ENCODE results near the gene TOLLIP. TPM values are rescaled to one million over a fixed set of nuclear protein-coding genes. Genes with fewer than 3 reads are reported as not detected.
A peak's percentile ranks its signal among the peaks of the same experiment; 100 is the strongest.

The TOLLIP gene
- total RNA-seq, 1 donor from 2014 or later: 71.1 TPM

DNA sequence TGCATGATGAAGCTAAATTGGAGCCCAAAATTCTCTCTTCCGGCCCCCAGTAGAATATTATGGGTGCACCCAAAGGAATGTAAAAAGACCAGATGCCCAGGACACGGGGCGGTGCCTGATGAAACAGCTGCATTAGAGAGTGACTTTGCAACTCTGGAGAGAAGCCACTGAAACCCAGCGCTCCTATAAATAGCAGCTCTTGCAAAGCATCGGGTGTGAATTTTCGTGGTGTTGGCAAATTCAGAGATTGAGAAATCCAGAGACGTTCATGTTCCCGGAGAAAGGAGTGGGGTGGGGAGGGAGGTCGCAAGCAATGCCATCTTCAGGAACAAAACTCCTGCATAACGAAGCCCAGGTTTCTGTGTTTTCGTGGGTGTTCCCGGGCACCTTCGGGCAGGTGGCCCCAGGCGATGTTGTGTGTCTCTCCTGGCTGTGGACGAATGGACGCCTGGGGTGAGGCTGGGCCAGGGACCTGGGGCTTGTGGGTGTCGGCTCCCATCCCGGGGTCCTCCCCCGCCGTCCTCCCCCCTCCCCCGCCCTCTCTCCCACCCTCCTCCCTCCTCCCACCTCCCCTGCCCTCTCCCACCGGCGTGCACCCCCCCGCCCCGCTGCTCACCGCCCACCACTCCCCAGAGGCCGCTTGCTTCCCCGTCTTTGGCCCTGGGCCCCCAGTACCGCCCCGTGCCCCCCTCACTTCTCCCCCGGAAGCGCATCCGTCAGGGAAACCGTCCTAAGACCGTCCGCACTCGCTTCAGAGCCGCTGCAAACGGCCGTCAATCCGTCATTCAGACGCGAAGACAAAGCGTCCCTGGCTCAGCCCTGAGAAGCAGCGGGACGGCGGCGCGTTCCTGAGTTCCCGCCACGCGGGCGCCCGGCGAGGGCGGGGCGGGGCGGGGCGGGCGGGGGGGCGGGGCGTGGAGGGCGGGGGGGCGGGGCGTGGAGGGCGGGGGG, 26.7 kb upstream of the TOLLIP start:
- Histone ChIP-seq H3K36me3 (no peaks in the 10 kb centered on the region), H3K27me3 (no peaks in the 10 kb centered on the region), H3K4me1 (peaks cover 11% of the 10 kb centered on the region), H3K27ac (peak overlapping the region; percentile 70), H3K9me3 (no peaks in the 10 kb centered on the region), H3K4me3 (peak overlapping the region; percentile 46)
- intact Hi-C loops (cut with DNase I): no loop called here
- DNase-seq (no peak), ATAC-seq (peak; percentile 77)
- TF ChIP-seq, protein P1, sequence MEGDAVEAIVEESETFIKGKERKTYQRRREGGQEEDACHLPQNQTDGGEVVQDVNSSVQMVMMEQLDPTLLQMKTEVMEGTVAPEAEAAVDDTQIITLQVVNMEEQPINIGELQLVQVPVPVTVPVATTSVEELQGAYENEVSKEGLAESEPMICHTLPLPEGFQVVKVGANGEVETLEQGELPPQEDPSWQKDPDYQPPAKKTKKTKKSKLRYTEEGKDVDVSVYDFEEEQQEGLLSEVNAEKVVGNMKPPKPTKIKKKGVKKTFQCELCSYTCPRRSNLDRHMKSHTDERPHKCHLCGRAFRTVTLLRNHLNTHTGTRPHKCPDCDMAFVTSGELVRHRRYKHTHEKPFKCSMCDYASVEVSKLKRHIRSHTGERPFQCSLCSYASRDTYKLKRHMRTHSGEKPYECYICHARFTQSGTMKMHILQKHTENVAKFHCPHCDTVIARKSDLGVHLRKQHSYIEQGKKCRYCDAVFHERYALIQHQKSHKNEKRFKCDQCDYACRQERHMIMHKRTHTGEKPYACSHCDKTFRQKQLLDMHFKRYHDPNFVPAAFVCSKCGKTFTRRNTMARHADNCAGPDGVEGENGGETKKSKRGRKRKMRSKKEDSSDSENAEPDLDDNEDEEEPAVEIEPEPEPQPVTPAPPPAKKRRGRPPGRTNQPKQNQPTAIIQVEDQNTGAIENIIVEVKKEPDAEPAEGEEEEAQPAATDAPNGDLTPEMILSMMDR (IDR thresholded peaks at IDR 0.05): no peak

DNA sequence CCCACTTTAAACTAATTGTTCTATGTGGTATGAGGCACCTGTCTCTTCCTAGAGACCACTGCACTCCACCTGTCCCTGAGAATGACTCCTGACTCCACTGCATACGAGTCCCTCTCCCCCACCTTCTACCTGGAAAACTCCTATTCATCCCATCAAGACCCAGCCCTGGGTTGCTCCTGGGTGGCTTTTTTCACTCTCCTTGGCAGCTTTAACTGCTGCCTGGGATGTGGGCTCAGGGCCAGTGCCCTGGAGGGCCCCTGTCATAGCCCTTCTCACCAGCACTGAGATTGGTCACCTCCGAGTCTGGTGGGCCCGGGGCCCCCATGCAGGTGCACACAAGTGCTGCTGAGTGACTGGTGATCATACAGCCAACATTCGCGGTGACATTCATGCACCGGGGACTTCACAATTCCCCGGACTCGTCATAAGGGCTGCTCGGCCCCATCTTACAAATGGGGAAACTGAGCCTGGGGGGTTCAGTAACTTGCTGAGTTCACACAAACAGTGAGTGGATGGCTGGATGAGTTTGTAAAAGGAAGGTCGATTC, 25.9 kb upstream of the TOLLIP start:
- Histone ChIP-seq H3K27me3 (no peaks in the 10 kb centered on the region), H3K4me1 (peaks cover 11% of the 10 kb centered on the region), H3K9me3 (no peaks in the 10 kb centered on the region), H3K4me3 (peak overlapping the region; percentile 46), H3K27ac (no peak overlapping the region), H3K36me3 (no peaks in the 10 kb centered on the region)
- intact Hi-C loops (cut with DNase I): no loop called here
- DNase-seq: no peak
- TF ChIP-seq, protein P1 (IDR thresholded peaks at IDR 0.05): no peak
- no peak for ATAC-seq

DNA sequence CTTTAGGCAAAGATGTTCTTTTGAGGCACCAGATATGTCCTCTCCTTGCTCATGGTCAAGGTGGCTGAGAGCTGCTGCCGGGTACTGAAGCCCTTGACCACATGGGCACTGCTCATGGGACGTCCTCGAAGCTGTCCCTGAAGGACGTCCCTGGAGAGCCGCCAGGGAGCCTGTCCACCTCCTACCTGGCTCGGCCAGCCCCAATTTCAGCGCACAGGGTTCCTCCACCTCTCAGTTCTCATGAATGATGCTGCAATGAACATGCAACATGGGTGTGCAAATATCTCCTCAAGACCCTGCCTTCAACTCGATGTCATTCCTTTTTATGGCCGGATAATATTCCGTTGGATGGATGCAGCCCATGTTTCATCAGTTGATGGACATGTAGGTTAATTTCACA, 24.4 kb upstream of the TOLLIP start:
- Histone ChIP-seq H3K9me3 (no peaks in the 10 kb centered on the region), H3K4me1 (peaks cover 11% of the 10 kb centered on the region), H3K4me3 (no peak overlapping the region), H3K36me3 (no peaks in the 10 kb centered on the region), H3K27me3 (no peaks in the 10 kb centered on the region), H3K27ac (no peak overlapping the region)
- DNase-seq (no peak), ATAC-seq (no peak)
- TF ChIP-seq, protein P1 (IDR thresholded peaks at IDR 0.05): no peak
- intact Hi-C loops (cut with DNase I): no loop called here

DNA sequence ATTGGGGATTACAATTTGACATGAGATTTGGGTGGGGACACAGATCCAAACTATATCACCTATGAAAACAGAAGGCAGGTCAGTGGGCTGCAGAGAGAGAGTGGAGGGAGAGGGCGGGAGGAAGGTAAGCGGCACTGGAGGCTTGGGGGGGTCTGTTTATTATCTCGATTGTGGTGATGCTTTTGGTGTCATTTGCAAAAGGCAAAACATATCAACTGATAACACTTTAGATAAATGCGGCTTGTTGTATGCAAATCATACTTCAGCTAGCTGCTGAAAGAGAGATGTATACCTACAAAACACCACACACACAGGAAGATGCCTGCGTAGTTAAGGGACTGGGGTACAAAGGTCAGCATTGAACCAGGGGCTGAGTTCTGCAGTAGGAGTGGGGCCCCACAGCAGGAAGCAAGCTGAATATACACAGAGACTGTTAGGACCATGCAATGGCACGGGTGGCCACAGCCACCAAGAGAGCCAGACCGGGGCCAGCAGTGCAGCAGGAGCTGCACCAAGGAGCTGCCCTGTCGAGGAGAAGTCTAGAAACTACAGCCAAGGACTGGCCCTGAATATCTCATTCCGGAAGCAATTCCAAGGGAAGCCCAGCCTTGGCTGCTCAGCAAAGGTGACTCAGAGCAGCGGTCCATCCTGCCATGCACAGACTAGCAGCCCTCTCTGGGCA, 23.8 kb upstream of the TOLLIP start:
- ATAC-seq (no peak), DNase-seq (no peak)
- intact Hi-C loops (cut with DNase I): no loop called here
- no peak overlapping the region for H3K4me3 ChIP-seq
- H3K36me3 ChIP-seq: no peaks in the 10 kb centered on the region
- TF ChIP-seq, protein P1 (IDR thresholded peaks at IDR 0.05): no peak
- H3K9me3 ChIP-seq: no peaks in the 10 kb centered on the region
- H3K4me1 ChIP-seq: peaks cover 11% of the 10 kb centered on the region
- no peak overlapping the region for H3K27ac ChIP-seq
- H3K27me3 ChIP-seq: peaks cover under 1% of the 10 kb centered on the region

DNA sequence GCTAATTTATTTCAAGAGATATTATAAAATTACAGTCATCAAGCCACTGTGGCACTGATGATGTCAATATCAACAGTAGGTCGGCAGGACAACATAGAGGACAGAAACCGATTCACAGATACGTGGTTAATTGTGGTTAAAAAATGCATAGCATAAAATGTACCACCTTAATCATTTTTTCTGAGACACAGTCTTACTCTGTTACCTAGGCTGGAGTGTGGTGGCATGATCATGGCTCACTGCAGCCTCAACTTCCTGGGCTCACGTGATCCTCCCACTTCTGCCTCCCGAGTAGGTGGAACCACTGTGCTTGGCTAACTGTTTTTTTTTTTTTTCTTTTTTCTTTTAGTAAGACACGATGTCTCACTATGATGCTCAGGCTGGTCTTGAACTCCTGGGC, 21.0 kb upstream of the TOLLIP start:
- H3K36me3 ChIP-seq: no peaks in the 10 kb centered on the region
- DNase-seq: no peak
- H3K9me3 ChIP-seq: no peaks in the 10 kb centered on the region
- no peak overlapping the region for H3K27ac ChIP-seq
- TF ChIP-seq, protein P1 (IDR thresholded peaks at IDR 0.05): no peak
- H3K27me3 ChIP-seq: peaks cover 5% of the 10 kb centered on the region
- peaks cover 4% of the 10 kb centered on the region for H3K4me1 ChIP-seq
- intact Hi-C loops (cut with DNase I): no loop called here
- peak; percentile 51 for ATAC-seq
- H3K4me3 ChIP-seq: no peak overlapping the region

Measured in upper lobe of right lung (tissue), 1 donor.